NCI-H1105 (cell line): Measurements from ENCODE around the gene HERC3.
"Not testable (repeated sequence)": the region's sequence is repeated elsewhere in the genome, so short reads cannot be mapped to it uniquely, and the experiment has no call there.

Experiments
- DNase-seq: peaks from one replicate; lab custom pipeline; 2025; lab: John Stamatoyannopoulos, UW

Gene HERC3

GRCh38 chr4:88609387-88609786 lies 17.1 kb downstream of the HERC3 start:
- no peak for DNase-seq

- DNase-seq, result not testable (repeated sequence)
Observed at GRCh38 chr4:88609794-88610193, 17.5 kb downstream of the HERC3 start.

- DNase-seq, result no peak
Observed at GRCh38 chr4:88610771-88611170, 18.5 kb downstream of the HERC3 start.

GRCh38 chr4:88613417-88613875 lies 21.2 kb downstream of the HERC3 start:
- DNase-seq, result no peak

GRCh38 chr4:88614058-88614457 lies 21.8 kb downstream of the HERC3 start:
- DNase-seq, result no peak

- no peak for DNase-seq
Observed at GRCh38 chr4:88616275-88617150, 24.2 kb downstream of the HERC3 start.

- no peak for DNase-seq
Observed at GRCh38 chr4:88618782-88619485, 26.7 kb downstream of the HERC3 start.

- no peak for DNase-seq
Observed at GRCh38 chr4:88619971-88620370, 27.7 kb downstream of the HERC3 start.

GRCh38 chr4:88621763-88622327 lies 29.6 kb downstream of the HERC3 start:
- no peak for DNase-seq

- DNase-seq, result no peak
Observed at GRCh38 chr4:88623097-88623496, 30.8 kb downstream of the HERC3 start.

- DNase-seq, result no peak
Observed at GRCh38 chr4:88628746-88629145, 36.5 kb downstream of the HERC3 start.

- no peak for DNase-seq
Observed at GRCh38 chr4:88629826-88630225, 37.5 kb downstream of the HERC3 start.

- no peak for DNase-seq
Observed at GRCh38 chr4:88630756-88631155, 38.5 kb downstream of the HERC3 start.

GRCh38 chr4:88643932-88644331 lies 51.7 kb downstream of the HERC3 start:
- DNase-seq, result no peak

- DNase-seq, result no peak
Observed at GRCh38 chr4:88645994-88646393, 53.7 kb downstream of the HERC3 start.

- no peak for DNase-seq
Observed at GRCh38 chr4:88646528-88647280, 54.4 kb downstream of the HERC3 start.

- no peak for DNase-seq
Observed at GRCh38 chr4:88649716-88650115, 57.4 kb downstream of the HERC3 start.

GRCh38 chr4:88653371-88653946 lies 61.2 kb downstream of the HERC3 start:
- DNase-seq, result no peak

- no peak for DNase-seq
Observed at GRCh38 chr4:88655226-88655625, 62.9 kb downstream of the HERC3 start.

- DNase-seq, result no peak
Observed at GRCh38 chr4:88659055-88659889, 67.0 kb downstream of the HERC3 start.

- DNase-seq, result no peak
Observed at GRCh38 chr4:88659890-88660208, 67.6 kb downstream of the HERC3 start.
